Measurements from ENCODE around the gene ASB8.
"Not testable (repeated sequence)": the region's sequence is repeated elsewhere in the genome, so short reads cannot be mapped to it uniquely, and the experiment has no call there.

The ASB8 gene

GRCh38 chr12:48182631-48183030 is 25.3 kb upstream of the ASB8 start:
- no peak for DNase-seq

GRCh38 chr12:48180857-48181495 is 23.7 kb upstream of the ASB8 start:
- DNase-seq, result no peak

DNA sequence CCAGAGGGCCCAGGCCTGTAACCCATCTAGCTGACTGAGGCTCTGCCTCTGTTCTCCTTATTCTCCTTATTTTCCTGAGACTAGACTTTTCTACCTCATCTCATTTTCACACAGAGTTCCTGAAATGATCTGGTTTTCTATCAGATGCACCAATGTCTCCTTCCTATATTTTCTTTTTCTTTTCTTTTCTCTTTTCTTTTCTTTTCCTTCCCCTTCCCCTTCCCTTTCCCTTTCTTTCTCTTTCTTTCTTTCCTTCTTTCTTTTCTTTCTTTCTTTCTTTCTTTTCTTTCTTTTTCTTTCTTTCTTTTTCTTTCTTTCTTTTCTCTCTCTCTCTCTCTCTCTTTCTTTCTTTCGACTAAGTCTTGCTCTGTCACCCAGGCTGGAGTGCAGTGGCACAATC is 23.1 kb upstream of the ASB8 start:
- DNase-seq, result no peak

DNA sequence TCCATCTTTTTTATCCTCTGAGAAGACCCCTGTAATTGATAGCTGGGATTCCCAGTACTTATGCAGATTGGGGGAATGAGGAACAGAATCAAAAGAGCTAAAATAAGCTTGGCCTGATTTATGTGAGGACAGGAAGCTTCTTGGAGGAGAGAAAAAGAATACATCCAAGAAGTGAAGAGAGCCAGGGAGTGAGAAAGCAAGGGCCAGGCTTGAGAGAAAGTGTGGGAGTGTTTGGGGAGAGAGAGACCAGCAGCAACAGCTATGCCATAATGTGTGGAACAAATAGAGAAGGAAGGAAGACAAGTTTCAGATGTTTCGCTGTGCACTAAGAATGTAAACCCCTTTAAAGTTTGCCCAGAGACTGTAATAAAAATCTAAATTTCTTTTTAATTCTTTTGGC is 22.2 kb upstream of the ASB8 start:
- no peak for DNase-seq

GRCh38 chr12:48177982-48178381 is 20.7 kb upstream of the ASB8 start:
- DNase-seq, result no peak

DNA sequence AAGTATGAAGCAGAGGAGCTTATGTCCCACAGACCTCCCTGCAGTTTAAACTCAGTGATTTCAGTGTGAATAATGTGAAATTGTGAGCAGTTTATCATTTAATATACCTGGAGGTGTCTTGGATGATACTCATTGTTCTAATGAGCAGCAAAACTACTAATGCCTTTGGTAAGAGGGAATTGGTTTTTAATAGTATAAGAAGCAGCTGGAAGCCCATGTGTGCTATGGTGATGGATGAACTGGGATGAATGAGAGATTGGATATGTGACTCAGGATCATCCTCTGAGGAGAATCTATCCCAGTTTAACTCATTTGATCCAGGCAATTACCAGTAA is 19.1 kb upstream of the ASB8 start:
- DNase-seq, result no peak

DNA sequence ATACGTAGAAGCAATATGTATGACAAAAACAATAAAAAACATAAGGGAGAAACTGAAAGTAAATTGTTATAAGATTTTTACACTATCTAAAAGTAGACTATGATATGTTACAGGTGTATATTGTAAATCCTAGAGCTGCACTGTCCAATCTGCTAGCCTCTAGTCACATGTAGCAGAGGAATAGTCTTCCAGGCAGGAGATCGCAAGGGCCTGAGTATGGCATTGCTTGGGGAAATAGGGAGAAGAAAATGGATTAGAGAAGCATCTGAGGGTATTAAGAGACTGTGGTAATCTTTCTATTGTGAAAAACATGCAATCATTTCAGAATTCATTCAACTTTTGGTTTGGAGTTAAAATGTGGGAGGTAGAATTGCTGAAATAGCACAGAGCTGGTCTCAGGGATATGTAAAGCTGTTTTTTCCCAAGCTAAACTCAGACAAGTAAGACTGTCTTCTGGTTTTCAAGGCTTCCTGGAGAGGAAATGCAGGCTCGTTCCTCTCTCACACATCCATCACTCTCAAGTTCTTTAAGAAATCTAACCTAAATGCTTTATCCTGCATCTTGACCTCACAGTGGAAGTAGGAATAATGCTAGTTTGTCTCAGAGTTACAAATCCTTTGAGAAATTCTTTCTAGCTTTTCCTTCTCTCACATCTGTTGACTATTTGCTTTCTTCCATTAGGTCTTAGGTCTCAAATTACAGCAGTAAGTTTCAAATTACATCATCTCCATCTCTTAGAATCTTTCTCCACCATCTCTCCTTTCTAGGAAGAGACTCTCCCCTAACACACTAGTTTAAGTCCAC is 18.5 kb upstream of the ASB8 start:
- no peak for DNase-seq

DNA sequence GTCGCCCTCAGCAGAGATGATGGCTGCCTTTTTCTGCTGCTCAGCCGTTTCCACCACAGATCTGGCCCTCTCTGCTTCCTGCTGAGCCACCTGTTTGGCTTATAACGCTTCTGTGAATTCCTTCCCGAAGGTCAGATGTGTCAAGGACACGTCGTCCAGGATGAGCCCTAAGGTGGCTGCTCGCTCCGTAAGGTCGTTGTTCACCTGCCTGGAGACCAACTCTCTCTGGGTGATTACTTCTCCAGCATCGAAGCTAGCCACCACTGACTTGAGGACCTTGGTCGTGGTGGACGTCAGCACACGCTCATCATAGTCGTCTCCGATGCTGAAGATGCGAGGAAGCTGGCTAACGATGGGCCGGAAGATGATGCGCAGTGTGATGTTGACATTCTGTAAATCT is 11.7 kb upstream of the ASB8 start:
- no peak for DNase-seq

DNA sequence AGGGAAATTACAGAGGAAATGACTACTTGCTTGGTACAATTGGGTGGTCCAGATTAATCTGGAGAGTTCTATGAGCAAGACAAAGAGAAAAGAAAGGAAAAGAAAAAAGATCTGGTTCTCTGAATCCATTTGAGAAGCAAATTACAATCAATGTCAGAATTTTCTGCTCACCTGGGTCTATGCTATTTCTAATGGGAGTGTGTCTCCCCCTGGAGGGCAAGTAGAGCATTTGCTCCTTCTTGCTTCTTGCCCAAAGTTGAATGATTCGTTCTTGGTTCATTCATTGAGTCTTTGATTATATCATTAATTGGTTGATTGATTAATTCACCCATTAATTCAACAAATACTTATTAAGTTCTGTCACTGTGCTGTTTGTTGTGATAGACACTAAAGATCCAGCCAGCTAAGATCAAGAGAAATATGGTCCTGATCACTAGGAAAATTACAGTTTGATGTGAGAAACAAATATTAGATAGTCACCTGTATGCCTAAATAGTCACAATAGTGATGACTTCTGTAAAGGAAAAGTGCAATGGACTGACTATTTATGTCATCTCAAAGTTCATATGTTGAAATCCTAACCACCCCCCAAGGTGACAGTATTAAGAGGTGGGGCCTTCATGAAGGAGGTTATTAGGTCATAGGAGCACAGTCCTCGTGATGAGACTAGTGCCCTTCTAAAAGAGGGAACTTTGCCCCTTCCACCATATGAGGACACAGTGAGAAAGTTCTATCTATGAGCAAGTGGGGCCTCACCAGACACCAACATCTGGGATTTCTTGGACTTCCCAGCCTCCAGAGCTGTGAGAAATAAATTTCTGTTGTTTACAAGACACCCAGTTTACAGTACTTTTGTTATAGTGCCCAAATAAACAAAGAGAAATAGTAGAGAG is 8.0 kb upstream of the ASB8 start:
- DNase-seq, result no peak

- no peak for DNase-seq
Observed at GRCh38 chr12:48164451-48164850, 7.1 kb upstream of the ASB8 start.

DNA sequence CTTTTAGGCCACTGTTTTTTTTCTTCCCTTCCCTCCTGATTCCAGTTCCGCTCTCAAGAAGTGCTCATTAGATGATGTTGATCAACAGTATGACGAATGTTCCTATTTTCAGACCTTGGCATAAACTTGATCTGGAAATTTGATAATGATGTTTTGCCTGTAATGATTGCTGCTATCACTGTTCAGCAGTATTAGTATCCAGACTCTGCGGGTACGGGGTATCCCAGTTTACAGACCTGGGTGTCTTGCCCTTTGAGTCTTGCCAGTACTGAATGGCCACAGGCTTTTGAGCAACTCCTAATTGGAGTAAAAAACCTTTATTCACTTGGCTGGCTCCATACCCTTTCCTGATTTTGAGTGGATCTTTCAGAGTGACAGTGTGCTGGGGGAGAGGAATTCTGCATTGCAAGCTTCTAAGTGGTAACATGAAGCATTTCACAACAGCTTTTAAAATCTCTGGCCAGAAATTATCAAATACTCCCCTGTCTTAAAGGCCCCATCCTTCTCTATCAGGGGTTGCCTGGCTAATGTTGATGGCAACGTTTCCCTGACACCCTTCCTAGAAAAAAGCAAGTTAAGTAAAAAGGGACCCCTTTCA is 5.9 kb upstream of the ASB8 start:
- DNase-seq, result no peak

DNA sequence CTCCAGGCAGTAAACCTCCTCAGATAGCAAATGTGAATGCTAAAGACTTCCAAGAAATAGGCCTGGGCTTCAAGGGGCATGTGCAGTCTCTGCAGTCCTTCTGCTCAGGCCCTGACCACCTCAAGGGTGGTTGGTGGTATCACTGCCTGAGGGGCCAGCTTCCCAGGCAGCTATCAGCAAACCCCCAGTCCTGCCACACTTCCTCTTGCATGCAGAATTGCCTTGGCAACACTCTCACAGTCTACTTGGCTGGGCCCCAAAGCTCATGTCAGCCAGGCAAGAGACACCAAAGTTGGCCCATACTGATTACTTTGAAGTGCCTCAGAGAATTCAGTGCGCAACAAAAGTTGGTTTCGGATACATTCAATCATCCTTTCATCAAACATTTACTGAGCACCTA is 3.5 kb upstream of the ASB8 start:
- no peak for DNase-seq

DNA sequence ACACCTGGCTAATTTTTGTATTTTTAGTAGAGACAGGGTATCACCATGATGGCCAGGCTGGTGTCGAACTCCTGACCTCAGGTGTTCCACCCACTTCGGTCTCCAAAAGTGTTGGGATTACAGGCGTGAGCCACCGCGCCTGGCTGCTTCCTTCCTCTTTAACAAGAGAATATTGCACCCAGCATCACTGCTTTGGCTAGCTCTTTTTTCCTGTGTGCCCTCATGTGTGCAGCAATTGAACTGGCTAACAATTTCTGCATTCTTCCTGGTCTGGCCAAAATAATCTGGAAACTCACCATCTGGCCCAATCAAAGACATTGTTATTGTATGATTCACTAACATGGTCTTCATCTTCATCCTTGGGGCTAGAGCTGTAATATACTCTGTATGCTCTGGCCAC is 2.7 kb upstream of the ASB8 start:
- no peak for DNase-seq

DNA sequence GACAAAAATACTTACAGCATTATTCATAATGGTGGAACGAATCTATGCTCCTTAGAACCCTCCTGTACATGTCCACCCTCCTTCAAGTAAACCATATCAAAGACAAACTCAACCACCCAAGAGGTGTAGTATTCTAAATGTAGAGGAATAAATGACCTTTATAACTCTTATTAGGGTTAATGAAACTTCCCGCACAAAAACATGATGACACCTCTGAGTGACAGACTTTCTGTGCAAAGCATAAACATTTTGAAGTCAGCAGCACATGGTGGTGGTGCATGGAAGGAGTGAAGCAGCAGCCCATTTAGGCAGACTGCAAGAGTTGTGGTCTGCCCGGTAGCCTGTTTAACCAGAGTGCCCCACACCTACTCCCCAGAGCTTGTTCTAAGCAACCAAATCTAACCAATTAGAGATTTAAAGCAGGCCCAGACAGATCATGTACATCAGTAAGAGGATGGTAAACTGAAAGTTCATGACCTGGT is 615 bp upstream of the ASB8 start:
- no peak for DNase-seq

DNA sequence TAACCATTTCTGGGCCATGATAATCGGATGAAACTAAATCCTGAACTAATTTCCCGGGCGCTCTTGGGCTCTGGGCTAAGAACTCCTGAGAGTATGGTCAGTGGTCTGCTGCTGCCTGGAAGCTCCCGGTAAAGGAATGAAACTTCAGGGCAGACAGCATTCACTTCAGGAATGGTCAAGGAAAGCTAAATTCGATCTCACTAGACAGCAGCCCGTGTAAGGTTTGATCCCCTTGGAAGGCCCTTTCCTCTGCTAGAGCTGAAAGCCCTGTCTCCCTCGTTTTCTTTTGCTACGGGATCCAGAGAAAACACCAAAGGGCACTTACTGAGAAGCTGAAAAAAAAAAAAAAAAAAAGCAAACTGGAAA is 680 bp downstream of the ASB8 start:
- no peak for DNase-seq

GRCh38 chr12:48155786-48156185 is 1.5 kb downstream of the ASB8 start:
- not testable (repeated sequence) for DNase-seq

- DNase-seq, result no peak
Observed at GRCh38 chr12:48151103-48151771, 6.1 kb downstream of the ASB8 start.

GRCh38 chr12:48145981-48146380 is 11.3 kb downstream of the ASB8 start:
- DNase-seq, result no peak

DNA sequence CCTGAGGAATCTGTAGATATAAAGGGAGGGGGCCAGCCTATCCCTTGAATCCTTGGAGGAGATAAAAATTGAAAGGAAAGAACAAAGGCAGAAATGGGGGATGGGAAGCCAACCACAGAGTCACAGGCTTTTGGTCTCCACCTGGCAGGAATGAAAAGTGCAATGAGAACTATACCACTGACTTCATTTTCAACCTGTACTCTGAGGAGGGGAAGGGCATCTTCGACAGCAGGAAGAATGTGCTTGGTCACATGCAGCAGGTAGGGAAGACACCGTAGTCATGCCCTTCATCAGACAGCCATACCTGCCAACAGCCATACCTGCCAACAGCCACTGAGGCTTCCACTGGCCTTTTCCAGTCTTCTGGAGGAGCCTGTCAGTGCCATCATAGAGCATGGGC is 13.4 kb downstream of the ASB8 start:
- no peak for DNase-seq

DNA sequence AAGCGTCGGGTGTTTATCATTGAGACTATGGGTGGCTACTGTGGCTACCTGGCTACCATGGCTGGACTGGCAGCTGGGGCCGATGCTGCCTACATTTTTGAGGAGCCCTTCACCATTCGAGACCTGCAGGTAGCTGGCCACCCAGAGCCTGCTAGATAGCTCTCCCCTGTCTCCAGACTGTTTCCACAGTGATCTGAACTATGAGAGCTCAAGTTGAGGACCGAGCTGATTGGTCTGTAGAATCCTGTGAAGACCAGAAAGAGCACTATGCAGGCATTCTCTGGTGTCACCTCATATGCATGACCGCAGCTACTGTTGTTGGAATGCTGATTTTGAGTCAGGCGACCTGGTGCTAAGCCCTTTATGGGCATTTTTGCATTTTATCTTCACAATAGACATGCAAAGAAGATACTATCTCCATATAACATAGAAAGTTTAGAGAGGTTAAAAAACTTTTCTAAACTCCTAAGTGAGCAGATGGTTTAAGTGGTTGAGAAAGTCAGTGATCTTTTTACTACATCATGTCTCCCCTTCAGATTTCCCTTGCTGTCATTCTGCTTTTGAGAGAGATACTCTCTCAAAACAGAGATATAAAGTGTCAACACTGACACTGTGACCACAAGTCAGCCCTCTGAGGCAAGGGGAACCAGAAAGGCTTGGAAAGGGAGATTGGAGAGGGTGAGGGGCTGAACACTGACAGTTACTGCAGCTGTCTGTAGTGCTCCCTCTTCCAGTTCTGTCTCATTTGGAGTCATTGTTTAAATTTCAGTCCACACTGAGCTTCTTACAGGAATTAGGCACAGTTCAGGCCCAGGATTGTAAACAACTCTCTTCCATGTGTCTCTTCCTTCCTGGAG is 14.3 kb downstream of the ASB8 start:
- DNase-seq, result no peak

GRCh38 chr12:48135027-48135426 is 22.3 kb downstream of the ASB8 start:
- no peak for DNase-seq

DNA sequence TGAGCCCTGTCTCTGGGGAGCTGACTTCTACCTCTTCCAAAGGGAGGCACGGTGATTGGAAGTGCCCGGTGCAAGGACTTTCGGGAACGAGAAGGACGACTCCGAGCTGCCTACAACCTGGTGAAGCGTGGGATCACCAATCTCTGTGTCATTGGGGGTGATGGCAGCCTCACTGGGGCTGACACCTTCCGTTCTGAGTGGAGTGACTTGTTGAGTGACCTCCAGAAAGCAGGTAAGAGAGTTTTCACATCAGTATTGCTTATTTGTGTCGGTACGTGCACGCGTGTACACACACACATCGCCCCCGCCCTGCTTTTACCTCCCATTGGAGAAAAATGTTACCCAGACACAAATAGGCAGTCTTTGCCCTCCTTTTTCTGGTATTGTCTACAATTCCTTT is 24.5 kb downstream of the ASB8 start:
- DNase-seq, result no peak
